HG03571 (cell line): Measurements from ENCODE around the gene ZCCHC3.
A peak's percentile ranks its signal among the peaks of the same experiment; 100 is the strongest.

Source experiments
- ATAC-seq: cut with Tn5 transposase; IDR thresholded peaks from one replicate; pipeline ENCODE4 v1.9.1; 2021; ENCODE audit not compliant: unreplicated experiment

The ZCCHC3 gene

DNA sequence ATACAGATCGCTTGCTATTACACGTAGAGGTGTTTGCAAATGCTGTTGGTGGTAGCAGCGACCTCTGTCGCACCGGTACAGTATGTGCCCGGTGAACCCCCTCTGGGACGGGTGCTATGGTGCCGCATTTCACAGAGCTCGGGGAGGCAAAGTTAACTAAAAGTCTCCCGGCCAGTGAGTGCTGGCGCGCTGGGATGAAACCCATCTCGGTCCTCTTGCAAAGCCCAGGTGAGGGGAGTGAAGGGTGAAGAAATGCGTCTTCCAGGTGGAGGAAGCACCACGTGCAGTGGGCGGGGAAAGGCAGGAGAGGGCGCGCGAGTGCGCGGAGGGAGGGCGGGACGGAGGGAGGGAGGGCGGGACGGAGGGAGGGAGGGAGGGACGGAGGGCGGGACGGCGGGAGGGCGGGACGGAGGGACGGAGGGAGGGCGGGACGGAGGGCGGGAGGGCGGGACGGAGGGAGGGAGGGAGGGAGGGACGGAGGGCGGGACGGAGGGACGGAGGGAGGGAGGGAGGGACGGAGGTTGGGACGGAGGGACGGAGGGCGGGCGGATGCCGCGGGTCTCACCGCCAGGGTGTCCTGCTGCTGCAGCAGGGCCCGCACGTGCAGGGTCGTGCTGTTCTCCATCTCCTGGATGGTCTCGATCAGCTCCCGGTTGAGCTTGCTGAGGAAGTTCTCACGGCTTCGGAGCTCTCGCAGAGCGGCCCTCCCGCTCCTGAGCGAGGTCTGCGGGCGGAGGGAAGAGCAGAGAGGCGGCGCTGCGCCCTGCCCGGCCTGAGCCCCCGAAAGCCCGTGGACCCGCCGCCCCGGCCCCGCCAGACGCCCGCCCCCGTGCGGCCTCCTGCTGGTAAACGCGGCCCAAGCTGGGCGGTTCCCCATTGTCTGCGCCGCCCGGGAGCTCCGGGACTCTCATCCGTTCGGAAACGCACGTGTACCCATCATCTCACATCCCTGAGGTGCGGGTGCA is 18.5 kb upstream of the ZCCHC3 start:
- no peak for ATAC-seq

DNA sequence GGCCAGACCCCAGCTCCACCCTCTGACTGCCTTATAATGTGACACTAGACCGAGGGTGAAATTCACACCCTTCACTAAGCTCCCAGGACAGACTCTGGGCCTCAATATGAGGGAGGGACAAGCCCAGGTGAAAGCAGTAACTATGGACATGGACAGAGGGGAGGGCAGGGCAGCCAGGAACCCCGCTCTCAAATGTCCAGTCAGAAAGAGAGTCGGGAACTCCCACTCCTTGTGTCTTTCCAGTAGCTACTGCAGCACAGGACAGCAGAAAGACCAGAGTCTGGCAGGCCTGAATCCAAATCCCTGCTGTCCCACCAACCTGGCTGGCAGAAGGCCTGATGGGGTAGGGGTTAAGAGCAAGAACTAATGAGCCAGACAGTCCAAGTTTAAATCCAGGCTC is 13.2 kb upstream of the ZCCHC3 start:
- no peak for ATAC-seq

DNA sequence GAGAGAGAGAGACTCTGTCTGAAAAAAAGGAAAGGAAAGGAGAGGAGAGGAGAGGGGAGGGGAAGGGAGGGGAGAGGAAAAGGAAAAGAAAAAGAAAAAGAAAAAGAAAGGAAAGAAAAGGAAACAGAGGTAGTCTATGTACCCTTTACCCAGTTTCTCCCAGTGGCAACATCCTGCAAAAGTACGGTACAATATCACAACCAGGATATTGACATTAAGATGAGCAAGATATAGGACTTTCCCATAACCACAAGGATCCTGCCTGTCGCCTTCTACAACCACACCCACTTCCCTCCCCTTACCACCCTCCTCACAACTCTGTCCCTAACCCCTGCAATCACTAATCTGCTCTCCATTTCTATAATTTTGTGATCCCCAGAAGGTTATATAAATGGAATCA is 10.9 kb upstream of the ZCCHC3 start:
- no peak for ATAC-seq

DNA sequence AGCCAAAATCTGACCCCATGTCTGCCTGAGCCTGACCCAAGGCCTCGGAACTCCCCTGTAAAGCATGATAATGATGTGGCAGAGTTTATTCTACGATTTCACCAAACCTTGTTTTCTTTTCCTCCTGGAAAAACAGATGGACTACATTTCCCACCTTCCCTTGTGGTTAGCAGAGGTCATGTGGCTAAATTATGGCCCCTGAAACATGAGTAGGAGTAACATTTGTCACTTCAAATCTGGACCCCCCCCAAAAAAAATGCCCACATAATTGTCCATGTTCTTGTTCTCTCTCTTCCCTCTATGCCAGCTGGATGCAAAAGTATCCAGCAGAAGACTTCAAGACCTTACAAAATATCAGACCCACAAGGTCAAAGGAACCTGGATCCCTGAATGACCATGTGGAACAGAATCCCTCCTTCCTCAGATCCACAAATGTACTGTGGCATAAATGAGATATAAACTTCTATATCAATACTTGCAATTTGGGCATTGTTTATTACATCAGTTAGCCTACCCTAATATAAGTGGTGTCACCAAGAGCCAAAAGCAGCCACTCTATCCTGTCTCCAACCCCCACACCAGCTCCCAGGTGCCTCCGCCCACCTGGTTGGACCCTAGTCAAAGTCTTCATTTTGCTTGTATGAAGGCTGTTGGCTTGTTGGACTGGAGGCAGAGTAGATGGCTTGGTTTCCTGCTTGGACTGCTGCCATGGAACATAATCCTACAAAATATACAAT is 8.2 kb upstream of the ZCCHC3 start:
- no peak for ATAC-seq

DNA sequence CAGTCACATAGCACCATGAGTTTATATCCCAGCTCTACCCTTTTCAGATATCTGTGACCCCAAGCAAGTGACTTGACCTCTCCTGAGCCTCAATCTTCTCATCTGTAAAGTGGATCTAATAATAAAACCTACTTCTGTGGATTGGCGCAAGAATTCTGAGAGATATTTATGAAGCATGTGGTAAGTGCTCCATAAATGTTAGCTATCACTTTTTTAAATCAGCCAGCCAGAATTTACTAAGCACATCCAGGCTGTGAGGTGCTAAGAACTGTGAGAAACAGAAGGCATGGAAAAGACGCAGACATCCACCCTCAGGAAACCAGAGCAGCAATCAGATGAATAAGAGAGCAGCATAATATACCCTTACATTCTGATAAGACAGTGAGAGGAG is 7.7 kb upstream of the ZCCHC3 start:
- ATAC-seq: no peak

DNA sequence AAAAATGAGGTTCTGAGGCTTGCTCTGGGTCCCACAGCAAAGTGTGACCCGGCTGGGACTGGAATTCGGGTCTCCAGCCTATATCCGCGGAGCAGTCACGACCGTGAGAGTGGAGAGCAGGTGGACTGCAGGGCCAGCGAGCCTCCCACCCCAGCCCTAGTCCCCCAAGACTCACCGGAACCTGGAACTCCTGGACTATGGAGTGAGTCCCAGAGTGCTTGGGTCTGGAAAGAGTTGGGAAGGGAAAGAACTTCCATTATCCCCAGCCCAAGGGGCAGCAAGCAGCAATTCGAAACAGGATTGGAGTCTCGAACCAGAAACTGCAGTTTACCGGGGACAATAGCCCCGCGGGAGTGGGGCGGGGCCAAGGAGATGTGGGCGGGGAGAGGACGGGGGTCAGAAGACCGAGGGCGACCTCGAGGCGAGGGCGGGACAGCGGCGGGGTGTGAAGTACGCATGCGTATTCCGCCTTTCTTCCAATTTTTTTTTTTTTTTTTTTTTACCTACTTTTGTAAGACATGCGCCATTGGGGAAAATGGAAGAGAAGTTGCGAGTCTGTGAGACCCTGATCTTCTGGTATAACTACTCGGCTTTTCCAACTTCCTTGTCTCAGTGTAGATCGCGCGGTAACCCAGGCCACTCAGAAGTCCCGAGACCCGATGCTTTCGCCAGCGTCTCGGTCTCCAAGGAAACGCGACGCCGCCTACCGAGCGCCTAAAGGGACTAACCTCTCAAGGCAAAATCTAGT is 7.1 kb upstream of the ZCCHC3 start, which contains the start of gene C20orf96:
C20orf96 (minus strand) TSS at position 667 of the 748 bp plus-strand sequence; CDS start at position 527, 140 bp downstream.
- ATAC-seq: peak; percentile 83

DNA sequence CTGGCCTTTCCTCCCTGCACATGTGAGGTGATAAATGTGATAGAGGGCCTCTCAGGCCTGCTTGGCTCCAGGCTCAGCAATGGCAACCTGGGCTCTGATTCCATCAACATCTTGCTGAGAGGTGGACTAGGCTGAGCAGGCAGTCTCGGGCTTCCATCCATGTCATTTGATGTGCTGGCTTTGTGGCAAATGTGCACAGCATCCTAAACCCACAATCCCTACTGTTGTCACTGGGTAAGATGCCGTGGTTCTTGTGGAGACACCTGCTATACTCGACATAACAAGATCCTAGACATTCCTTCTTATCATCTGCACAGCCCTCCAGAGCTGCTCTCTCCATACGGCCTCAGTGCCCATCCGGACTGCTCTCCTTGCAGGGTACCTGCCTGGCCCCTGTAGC is 2.8 kb upstream of the ZCCHC3 start:
- no peak for ATAC-seq

DNA sequence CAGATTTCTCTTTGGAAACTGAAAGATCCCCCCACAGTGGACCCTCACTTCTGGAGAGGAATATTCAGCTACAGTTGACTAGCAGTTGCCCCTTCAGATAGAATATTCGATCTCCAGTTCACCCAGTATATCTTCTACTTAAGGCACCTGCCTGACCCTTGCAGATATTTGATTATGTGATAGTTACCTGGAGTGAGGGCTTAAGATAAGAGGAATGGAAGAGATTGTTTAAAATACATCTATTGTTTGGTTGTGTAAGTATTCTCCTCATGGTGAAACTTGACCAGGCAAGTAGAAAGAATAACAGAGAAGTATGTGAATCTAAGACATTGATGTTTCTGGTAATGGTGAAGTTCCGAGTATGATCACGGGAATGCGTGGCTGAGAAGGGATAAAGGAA is 1.6 kb upstream of the ZCCHC3 start:
- ATAC-seq: no peak

DNA sequence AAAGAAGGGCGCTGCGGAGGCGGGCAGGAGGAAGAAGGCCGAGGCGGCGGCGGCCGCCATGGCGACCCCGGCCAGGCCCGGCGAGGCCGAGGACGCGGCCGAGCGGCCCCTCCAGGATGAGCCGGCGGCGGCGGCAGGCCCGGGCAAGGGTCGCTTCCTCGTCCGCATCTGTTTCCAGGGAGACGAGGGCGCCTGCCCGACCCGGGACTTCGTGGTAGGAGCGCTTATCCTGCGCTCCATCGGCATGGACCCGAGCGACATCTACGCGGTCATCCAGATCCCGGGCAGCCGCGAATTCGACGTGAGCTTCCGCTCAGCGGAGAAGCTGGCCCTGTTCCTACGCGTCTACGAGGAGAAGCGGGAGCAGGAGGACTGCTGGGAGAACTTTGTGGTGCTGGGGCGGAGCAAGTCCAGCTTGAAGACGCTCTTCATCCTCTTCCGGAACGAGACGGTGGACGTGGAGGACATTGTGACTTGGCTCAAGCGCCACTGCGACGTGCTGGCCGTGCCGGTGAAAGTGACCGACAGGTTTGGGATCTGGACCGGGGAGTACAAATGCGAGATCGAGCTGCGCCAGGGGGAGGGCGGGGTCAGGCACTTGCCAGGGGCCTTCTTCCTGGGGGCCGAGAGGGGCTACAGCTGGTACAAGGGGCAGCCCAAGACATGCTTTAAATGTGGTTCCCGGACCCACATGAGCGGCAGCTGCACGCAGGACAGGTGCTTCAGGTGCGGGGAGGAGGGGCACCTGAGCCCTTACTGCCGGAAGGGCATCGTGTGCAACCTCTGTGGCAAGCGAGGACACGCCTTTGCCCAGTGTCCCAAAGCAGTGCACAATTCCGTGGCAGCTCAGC is 780 bp downstream of the ZCCHC3 start:
- ATAC-seq: peak; percentile 32

DNA sequence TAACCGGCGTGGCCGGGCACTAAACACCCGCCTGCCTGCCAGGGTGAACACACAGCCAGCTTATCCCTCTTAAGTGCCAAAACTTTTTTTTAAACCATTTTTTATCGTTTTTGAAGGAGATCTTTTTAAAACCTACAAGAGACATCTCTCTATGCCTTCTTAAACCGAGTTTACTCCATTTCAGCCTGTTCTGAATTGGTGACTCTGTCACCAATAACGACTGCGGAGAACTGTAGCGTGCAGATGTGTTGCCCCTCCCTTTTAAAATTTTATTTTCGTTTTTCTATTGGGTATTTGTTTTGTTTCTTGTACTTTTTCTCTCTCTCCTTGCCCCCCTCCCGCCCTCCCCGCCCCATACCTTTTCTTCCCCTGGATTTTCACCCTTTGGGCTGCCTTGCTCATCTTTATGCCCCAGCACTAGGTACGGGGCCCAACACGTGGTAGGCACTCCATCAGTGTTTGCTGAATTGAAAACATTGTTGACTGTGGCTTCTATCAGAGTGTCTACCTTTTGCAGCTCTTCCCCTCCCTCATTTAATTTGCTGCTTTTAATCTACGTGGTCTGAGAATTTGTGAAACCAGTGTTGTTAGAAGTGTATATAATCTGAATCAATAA is 1.5 kb downstream of the ZCCHC3 start:
- ATAC-seq: no peak

DNA sequence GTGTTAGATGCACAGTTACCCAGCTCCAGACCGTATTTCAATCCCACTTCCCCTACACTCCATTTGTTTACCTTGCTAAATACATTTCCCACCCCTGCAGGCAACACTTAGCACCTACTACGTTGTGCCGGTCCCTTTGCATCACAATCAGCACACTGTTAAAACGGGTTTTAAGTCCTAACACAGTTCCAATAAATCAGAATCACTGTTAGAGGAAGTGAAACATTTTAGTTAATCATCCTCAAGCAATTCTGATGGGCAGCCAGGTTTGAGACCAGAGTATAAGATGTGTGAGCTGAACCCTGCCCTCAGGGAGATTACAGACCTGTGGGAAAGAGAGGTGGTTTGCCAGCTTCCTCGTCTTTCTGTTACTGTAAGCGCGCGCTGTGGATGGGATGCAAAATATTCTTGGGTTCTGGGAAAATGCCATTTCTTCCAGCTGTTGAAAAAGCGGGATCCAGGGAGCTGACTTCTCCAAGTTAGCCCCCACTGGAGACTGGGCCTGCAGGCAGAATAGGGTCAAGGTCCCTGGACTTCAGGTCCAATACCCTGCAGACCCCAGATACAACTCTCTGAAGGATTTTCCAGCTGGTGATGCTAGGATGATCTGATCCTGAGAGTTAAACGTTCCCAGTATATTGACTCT is 3.1 kb downstream of the ZCCHC3 start:
- ATAC-seq: no peak

DNA sequence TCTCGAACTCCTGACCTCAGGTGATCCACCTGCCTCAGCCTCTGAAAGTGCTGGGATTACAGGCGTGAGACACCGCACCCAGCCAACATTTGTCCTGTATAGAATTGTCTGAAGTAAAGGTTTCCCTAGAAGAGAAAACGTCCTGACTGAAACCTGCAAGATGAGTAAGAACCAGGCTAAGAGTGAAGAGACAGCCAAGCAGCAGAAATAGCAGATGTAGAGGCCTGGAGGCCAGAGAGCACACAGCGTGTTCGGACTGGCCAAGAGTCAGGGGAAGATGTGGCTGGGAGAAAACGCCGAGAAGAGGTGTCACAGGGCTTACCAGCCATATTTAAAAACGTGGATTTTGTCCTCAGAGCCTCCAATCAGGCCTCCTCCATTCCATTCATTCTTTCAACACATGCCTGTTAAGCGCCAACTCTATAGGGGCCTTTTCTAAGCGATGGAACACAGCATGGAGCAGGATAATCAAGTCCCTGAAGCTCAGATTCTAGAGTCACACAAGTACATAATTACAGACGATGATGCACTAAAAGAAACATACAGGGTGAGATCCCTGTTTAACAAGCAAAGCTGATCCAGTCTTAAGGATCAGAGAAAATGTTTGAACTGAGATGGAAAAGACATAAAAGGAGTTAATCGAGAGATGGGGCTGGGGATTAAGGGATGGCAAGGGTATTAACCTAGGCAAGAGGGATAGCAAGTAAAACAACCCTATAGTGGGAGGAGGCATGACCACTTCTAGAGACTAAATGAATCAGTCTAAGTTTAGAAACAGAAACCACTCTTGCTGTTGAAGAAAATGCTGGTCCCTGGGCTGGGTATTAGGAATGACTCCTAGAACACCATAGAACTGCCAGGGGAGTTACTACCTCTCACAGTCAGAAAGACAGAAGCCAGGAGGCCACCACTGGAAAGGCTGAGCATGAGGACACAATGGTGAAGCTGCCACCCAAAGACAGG is 4.8 kb downstream of the ZCCHC3 start:
- ATAC-seq: no peak

DNA sequence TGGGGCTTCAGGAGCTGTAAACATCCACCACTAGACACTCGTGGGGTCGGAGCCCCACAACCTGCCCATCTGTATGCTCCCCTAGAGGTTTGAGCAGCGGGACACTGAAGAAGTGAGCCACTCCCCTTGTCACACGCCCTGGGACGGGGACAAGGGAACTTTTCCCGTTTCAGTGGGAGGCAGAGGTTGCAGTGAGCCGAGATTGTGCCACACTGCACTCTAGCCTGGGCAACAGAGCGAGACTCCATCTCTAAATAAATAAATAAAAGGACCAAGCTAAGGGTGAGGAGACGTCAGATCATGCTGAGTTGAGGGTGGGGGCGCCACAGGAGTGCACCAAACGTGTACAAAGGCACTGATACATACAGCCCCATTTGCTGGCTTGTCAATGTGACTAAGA is 8.4 kb downstream of the ZCCHC3 start:
- ATAC-seq: no peak

DNA sequence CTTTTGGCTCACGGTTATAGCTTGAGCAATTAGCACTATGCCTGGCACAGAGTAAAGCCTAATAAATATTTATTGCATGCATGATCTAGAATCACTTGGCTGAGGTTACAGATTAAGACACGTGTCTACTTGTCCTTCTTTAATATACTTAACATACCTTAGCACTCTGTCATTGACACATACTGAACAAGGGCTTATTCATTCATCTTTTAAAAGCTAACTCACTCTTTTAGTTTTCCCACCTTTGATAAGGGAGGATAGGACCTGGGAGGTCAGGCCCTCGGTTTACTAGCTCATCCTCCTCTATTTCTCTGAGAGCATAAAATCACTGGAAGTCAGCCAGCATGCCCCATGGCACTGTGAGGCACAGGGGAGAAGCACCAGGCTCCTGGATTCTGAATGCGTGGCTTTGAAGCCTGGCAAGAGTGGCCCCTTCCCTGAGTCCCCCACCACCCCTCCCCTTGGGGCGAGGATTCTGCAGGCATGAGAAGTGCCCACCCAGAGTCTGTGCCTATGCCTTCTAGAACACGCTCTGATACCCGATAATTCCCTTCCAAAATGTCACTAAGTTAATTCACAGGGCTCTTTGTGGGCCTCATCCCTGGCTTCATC is 11.2 kb downstream of the ZCCHC3 start:
- no peak for ATAC-seq

DNA sequence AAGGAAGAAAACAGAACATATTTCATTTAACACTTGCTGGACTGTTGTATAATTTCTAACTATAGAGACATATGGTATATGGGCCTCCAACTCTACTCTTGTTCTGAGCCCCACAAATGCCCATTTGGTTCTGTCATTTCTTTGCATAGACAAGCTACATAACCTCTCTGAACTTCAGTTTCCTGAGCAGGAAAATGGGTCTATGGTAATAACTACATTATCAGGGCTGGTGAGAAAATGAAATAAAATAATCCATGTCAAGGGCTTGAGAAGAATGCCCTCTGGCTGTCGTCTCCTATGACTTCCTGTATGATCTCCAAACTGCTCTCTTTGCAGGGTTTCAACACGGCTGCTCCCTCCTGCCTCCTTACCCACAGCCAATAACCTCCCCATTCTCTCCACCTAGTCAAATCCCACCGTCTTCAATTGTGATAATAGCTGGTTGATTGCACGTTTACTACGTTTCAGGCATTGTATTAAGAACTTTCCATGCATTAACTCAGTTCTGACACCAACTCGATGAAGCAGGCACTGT is 12.0 kb downstream of the ZCCHC3 start:
- no peak for ATAC-seq

DNA sequence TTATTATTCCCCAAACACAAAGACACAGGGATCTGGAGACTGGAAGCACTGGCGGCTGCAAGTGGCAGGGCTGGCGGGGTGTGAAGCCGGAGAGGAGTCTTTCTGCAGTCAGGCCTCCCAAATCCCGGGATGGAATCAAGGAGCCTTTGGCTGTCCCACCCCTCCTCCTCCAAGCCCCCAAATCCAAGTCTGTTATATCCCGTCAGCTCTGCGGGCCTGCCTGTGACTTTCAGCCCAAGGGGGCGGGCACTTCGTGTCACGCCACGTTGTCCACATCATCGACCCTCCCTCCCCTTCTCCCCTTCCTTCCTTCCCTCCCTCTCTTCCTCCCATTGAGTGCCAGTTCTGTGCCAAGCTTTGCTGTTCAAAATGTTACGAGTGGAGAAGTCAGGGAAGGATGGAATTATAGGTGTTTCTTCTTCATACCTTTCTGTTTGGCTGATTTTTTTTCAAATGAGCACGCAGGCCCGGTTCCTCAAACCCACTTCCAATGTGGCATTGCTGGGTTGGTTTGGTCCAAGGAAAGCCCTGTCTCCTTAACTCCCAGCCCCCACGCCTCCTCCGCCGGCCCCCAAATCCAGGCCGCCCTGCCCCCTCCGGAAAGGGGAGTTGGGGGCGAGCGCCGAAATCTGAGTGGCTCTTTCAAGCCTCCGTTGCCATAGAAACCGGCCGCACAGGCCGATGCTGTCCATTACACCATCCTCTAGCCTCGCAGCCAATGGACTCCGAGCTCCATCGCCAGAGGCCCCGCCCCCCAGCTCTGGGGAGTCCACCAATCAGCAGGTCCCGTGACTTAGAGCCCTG is 12.7 kb downstream of the ZCCHC3 start:
- peak; percentile 97 for ATAC-seq

DNA sequence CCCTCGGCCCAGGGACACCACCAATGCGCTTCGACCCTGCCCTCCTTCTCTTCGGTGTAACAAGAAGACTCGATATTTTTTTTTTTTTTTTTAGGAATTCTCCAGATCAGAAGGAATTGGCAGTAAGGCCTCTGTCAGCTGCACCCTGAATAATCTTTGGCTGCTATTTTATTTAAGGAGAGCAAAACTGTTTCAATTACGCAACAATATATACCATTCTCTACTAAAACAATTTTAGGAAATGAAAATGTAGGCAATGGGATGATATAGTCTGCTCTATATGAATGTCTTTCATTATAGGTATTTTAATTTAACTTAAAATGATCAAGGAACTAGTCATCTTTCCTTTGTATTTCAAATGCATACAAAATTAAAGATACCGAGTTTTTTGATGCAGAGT is 13.3 kb downstream of the ZCCHC3 start:
- no peak for ATAC-seq
